GM12878 (cell line): ENCODE results near the gene OR1L6. TPM values are rescaled to one million over a fixed set of nuclear protein-coding genes. Genes with fewer than 3 reads are reported as not detected.

Experiments used
- ATAC-seq: fragments of 200-7000 bp; cut with Tn5 transposase; 3 replicates; pipeline ENCODE4 v1.9.1; 2020; ENCODE audit warnings: mild to moderate bottlenecking, moderate library complexity
- BruUV-seq: library from RNA; stranded (reverse); fragments of 400-500 nt; replicated peaks from 2 replicates; lab custom pipeline; 2021; lab: Mats Ljungman, UMichigan
- CTCF ChIA-PET: fragments of 300-600 bp; sonication (Branson Sonifier 250); formaldehyde crosslinking; extraction: SDS; loops from one replicate; lab custom pipeline; 2021; ENCODE audit warnings: inconsistent platforms; lab: Yijun Ruan, JAX
- POLR2A ChIA-PET: fragments of 350-600 bp; formaldehyde crosslinking; extraction: SDS; loops from one replicate; lab custom pipeline; 2021; ENCODE audit warnings: inconsistent platforms; lab: Charles Lee
- RAD21 ChIA-PET: fragments of 300-600 bp; sonication (Branson Sonifier 250); formaldehyde crosslinking; loops from one replicate; lab custom pipeline; 2023; ENCODE audit warnings: antibody characterized with exemption; ENCODE audit not compliant: unreplicated experiment; lab: Charles Lee
- SMC1A ChIA-PET: fragments of 300-600 bp; sonication (Branson Sonifier 250); formaldehyde crosslinking; loops from one replicate; lab custom pipeline; 2023; ENCODE audit not compliant: unreplicated experiment, uncharacterized antibody; lab: Charles Lee
- DNase-seq: peaks from one replicate; pipeline ENCODE4 v3.0.0-alpha.2; 2011; ENCODE audit warnings: low read depth, low spot score
- FAIRE-seq: peaks from 3 replicates; lab custom pipeline; 2011; peaks lifted over from hg19 to GRCh38; lab: Jason Lieb, UNC
- H2AFZ ChIP-seq: 2 replicates; pipeline ENCODE4 v1.6.0; 2011; ENCODE audit warnings: low read depth, low read length, control low read depth; ENCODE audit not compliant: control insufficient read depth
- H3K27ac ChIP-seq: 2 replicates; pipeline ENCODE4 v1.5.1; 2011; ENCODE audit warnings: control low read depth; ENCODE audit not compliant: control insufficient read depth, insufficient read depth
- H3K27me3 ChIP-seq, 2 experiments: replicated peaks in 1 of 2; 2 replicates each; pipeline versions ENCODE4 v1.6.0 to v1.6.1; 2011; ENCODE audit warnings: low read length in 1 of 2; ENCODE audit not compliant: control insufficient read depth in 2 of 2, insufficient read depth in 2 of 2
- H3K36me3 ChIP-seq, 2 experiments: 2 replicates each; pipeline ENCODE4 v1.5.1; 2011; ENCODE audit warnings: low read length in 1 of 2; ENCODE audit not compliant: control insufficient read depth in 2 of 2, insufficient read depth in 2 of 2
- H3K4me1 ChIP-seq: 2 replicates; pipeline ENCODE4 v1.6.1; 2011; ENCODE audit warnings: mild to moderate bottlenecking, low read length, moderate library complexity, mixed read lengths; ENCODE audit not compliant: control insufficient read depth, insufficient read depth
- H3K4me2 ChIP-seq: 2 replicates; pipeline ENCODE4 v1.6.0; 2011; ENCODE audit warnings: control low read depth; ENCODE audit not compliant: control insufficient read depth, insufficient read depth
- H3K4me3 ChIP-seq: fragments of 200-600 bp; sonication (generic); 2 replicates; pipeline ENCODE4 v1.5.1; 2016
- H3K79me2 ChIP-seq: 2 replicates; pipeline ENCODE4 v1.6.0; 2011; ENCODE audit warnings: low read length; ENCODE audit not compliant: control insufficient read depth, insufficient read depth
- H3K9ac ChIP-seq: 2 replicates; pipeline ENCODE4 v1.8.0; 2011; ENCODE audit warnings: low read length, control low read depth, mixed read lengths; ENCODE audit not compliant: control insufficient read depth, insufficient read depth
- H3K9me3 ChIP-seq: replicated peaks from 3 replicates; pipeline ENCODE4 v1.5.1; 2011; ENCODE audit warnings: mild to moderate bottlenecking, low read length; ENCODE audit not compliant: control insufficient read depth, insufficient read depth
- H4K20me1 ChIP-seq: 2 replicates; pipeline ENCODE4 v1.6.0; 2011; ENCODE audit not compliant: control insufficient read depth, insufficient read depth
- BRCA1 ChIP-seq: IDR thresholded peaks from 2 replicates; pipeline ENCODE4 v1.6.1; 2011; ENCODE audit warnings: low read depth, low read length, improper control_type of control experiment
- CBX3 ChIP-seq: fragments of 200-600 bp; sonication (generic); IDR thresholded peaks from 2 replicates; pipeline ENCODE4 v1.6.1; 2016; ENCODE audit warnings: low read depth, borderline replicate concordance
- IKZF2 ChIP-seq, 2 experiments: fragments of 450-650 bp; IDR thresholded peaks; 2 replicates each; pipeline ENCODE4 v1.6.1; 2017; ENCODE audit warnings: mild to moderate bottlenecking in 2 of 2, moderate library complexity in 2 of 2
- IRF4 ChIP-seq: IDR thresholded peaks from 2 replicates; pipeline ENCODE4 v1.6.1; 2011; ENCODE audit warnings: low read depth, low read length
- POLR2AphosphoS2 ChIP-seq: IDR thresholded peaks from 2 replicates; pipeline ENCODE4 v1.6.1; 2011; ENCODE audit warnings: low read depth, mild to moderate bottlenecking, low read length, improper control_type of control experiment, moderate library complexity
- RAD51 ChIP-seq: fragments of 450-650 bp; IDR thresholded peaks from 2 replicates; pipeline ENCODE4 v1.6.1; 2016; ENCODE audit warnings: moderate library complexity, mild to moderate bottlenecking, inconsistent platforms
- RCOR1 ChIP-seq: conservative IDR thresholded peaks from 2 replicates; pipeline ENCODE4 v1.6.1; 2012; ENCODE audit warnings: low read depth, low read length, improper control_type of control experiment
- RFX5 ChIP-seq: IDR thresholded peaks from 2 replicates; pipeline ENCODE4 v1.6.1; 2011; ENCODE audit warnings: low read depth, low read length, improper control_type of control experiment
- ZBED1 ChIP-seq: IDR thresholded peaks from 2 replicates; pipeline ENCODE4 v1.6.1; 2016; ENCODE audit warnings: borderline replicate concordance
- WGBS: methylation state at CpG from one replicate; pipeline ENCODE4 v1.1.6; 2016; ENCODE audit warnings: low lambda C conversion rate; ENCODE audit not compliant: insufficient replicate concordance, insufficient coverage; ENCODE audit errors: missing lambda C conversion rate; 5-methylcytosine and 5-hydroxymethylcytosine counted together
- in situ Hi-C: fragments of 300-500 bp; cut with MboI; formaldehyde crosslinking; loops from 9 replicates; pipeline ENCODE4 v1.14.3; 2018; ENCODE audit warnings: mixed read lengths
- intact Hi-C: fragments of 100-400 bp; cut with micrococcal nuclease; formaldehyde crosslinking; loops from one replicate; pipeline ENCODE4 v1.14.2; 2022; ENCODE audit not compliant: unreplicated experiment
- polyA plus RNA-seq, 11 experiments: library from polyadenylated mRNA; depleted of rRNA in 4 of 11; unstranded in 6 of 11; stranded (reverse) in 5 of 11; fragments of >200 nt; fragmentation: Nextera tagmentation in 4 of 11; fragmentation: Illumina TruSeq in 1 of 11; extraction: Ambion mirVana in 4 of 11; extraction: Trizol in 1 of 11; gene quantifications; 1 replicate in 1 of 11; 2 replicates in 10 of 11; pipeline versions ENCODE4 v1.2.1 to v1.2.3, GENCODE V29; 2011 to 2016; ENCODE audit warnings: inconsistent platforms in 2 of 11, missing spikeins in 2 of 11, low read depth in 1 of 11
- total RNA-seq, 4 experiments: library from RNA; depleted of rRNA in 3 of 4; stranded (reverse); fragments of >200 nt in 3 of 4; fragmentation: Illumina TruSeq in 1 of 4; extraction: Trizol in 1 of 4; gene quantifications; 2 replicates each; pipeline versions ENCODE4 v1.2.1 to v1.2.3, GENCODE V29; 2013 to 2021
- TF ChIP-seq, protein P1 (sequence below): fragments of 450-650 bp; IDR thresholded peaks from 2 replicates; pipeline ENCODE4 v1.6.1; 2016; ENCODE audit warnings: mild to moderate bottlenecking
- TF ChIP-seq, protein P2 (sequence below): IDR thresholded peaks from 2 replicates; pipeline ENCODE4 v1.6.1; 2012; ENCODE audit warnings: low read depth, low read length, improper control_type of control experiment
- TF ChIP-seq, protein P3 (sequence below): fragments of 450-650 bp; formaldehyde crosslinking; IDR thresholded peaks from 2 replicates; pipeline ENCODE4 v1.4.0; 2020; ENCODE audit warnings: mild to moderate bottlenecking, moderate library complexity

Gene OR1L6
- total and polyA plus RNA-seq, 10 of the 15 experiments (the other 5 are each of a cell fraction or from before 2014, with no cell fraction given): not detected

DNA sequence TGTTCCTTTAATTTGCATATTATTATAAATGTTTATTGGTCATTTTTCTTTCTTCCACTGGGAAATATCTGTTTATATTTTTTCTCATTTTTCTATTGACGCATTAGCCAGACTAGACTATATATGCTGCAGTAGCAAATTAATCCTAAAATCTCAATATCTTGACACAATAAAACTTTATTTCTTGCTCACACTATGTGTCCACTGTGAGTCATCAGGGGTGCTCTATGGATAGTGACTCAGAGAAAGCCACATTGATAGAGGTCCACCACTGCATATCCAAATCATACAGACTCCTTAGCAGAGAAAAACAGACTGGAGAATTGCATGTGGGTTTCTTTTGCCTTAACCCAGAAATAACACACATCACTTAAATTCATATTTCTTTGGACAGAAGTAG lies 46.4 kb upstream of the OR1L6 start:
- no peaks in the 10 kb centered on the region for H3K4me1 ChIP-seq
- H3K9ac ChIP-seq: no peak overlapping the region
- H2AFZ ChIP-seq: no peak overlapping the region
- CTCF ChIA-PET: no interaction called here
- WGBS: 100% methylated on average over 1 of the region's 1 CpG
- POLR2A ChIA-PET: no interaction called here
- ATAC-seq: no peak
- H3K36me3 ChIP-seq: no peaks in the 10 kb centered on the region
- RAD21 ChIA-PET: no interaction called here
- intact Hi-C loops: no loop called here
- no peaks in the 10 kb centered on the region for H3K79me2 ChIP-seq
- H3K4me3 ChIP-seq: no peak overlapping the region
- no peaks in the 10 kb centered on the region for H4K20me1 ChIP-seq
- no peak overlapping the region for H3K27ac ChIP-seq
- TF ChIP-seq CBX3 (no peak), POLR2AphosphoS2 (no peak), IRF4 (no peak), RCOR1 (no peak), BRCA1 (no peak), IKZF2 (IDR thresholded peaks at IDR 0.05) (no peak), ZBED1 (no peak), RFX5 (no peak), RAD51 (no peak)
- TF ChIP-seq, protein P1, sequence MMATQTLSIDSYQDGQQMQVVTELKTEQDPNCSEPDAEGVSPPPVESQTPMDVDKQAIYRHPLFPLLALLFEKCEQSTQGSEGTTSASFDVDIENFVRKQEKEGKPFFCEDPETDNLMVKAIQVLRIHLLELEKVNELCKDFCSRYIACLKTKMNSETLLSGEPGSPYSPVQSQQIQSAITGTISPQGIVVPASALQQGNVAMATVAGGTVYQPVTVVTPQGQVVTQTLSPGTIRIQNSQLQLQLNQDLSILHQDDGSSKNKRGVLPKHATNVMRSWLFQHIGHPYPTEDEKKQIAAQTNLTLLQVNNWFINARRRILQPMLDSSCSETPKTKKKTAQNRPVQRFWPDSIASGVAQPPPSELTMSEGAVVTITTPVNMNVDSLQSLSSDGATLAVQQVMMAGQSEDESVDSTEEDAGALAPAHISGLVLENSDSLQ: no peak
- TF ChIP-seq, protein P2, sequence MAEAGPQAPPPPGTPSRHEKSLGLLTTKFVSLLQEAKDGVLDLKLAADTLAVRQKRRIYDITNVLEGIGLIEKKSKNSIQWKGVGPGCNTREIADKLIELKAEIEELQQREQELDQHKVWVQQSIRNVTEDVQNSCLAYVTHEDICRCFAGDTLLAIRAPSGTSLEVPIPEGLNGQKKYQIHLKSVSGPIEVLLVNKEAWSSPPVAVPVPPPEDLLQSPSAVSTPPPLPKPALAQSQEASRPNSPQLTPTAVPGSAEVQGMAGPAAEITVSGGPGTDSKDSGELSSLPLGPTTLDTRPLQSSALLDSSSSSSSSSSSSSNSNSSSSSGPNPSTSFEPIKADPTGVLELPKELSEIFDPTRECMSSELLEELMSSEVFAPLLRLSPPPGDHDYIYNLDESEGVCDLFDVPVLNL: no peak
- TF ChIP-seq, protein P3, sequence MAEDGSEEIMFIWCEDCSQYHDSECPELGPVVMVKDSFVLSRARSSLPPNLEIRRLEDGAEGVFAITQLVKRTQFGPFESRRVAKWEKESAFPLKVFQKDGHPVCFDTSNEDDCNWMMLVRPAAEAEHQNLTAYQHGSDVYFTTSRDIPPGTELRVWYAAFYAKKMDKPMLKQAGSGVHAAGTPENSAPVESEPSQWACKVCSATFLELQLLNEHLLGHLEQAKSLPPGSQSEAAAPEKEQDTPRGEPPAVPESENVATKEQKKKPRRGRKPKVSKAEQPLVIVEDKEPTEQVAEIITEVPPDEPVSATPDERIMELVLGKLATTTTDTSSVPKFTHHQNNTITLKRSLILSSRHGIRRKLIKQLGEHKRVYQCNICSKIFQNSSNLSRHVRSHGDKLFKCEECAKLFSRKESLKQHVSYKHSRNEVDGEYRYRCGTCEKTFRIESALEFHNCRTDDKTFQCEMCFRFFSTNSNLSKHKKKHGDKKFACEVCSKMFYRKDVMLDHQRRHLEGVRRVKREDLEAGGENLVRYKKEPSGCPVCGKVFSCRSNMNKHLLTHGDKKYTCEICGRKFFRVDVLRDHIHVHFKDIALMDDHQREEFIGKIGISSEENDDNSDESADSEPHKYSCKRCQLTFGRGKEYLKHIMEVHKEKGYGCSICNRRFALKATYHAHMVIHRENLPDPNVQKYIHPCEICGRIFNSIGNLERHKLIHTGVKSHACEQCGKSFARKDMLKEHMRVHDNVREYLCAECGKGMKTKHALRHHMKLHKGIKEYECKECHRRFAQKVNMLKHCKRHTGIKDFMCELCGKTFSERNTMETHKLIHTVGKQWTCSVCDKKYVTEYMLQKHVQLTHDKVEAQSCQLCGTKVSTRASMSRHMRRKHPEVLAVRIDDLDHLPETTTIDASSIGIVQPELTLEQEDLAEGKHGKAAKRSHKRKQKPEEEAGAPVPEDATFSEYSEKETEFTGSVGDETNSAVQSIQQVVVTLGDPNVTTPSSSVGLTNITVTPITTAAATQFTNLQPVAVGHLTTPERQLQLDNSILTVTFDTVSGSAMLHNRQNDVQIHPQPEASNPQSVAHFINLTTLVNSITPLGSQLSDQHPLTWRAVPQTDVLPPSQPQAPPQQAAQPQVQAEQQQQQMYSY (CRISPR knock-in tag): no peak
- TF ChIP-seq, all 136 proteins: peak for 0
- DNase-seq: no peak
- SMC1A ChIA-PET: no interaction called here
- in situ Hi-C loops: no loop called here
- Histone ChIP-seq H3K4me2 (no peak overlapping the region), H3K9me3 (no peaks in the 10 kb centered on the region), H3K27me3 (no peaks in the 10 kb centered on the region)
- no TSS peak for BruUV-seq
- no peak for FAIRE-seq
